Posterior cingulate gyrus (tissue), 11 donors: ENCODE results near the gene MARK4.

Experiments used
- DNase-seq, 10 donors: peaks; one replicate each; pipeline versions ENCODE4 v3.0.0 to v3.0.0-alpha.2; 2020 to 2021; ENCODE audit warnings: mixed read lengths in 3 of 10
- intact Hi-C: fragments of 100-400 bp; cut with DNase I; formaldehyde crosslinking; loops from one replicate; pipeline ENCODE4 v1.15.1; 2023

Gene MARK4

GRCh38 chr19:45351401-45351952, 100.4 kb downstream of the MARK4 start:
- no peak for DNase-seq
- intact Hi-C loops, result no loop called here

GRCh38 chr19:45352062-45352461, 101.0 kb downstream of the MARK4 start:
- DNase-seq, result no peak
- intact Hi-C loops, result no loop called here

GRCh38 chr19:45352471-45352870, 101.4 kb downstream of the MARK4 start:
- intact Hi-C loops, result no loop called here
- no peak for DNase-seq

- intact Hi-C loops, result no loop called here
- DNase-seq, result no peak
Observed at GRCh38 chr19:45352914-45353796, 102.1 kb downstream of the MARK4 start.

- DNase-seq, result no peak
- intact Hi-C loops, result no loop called here
Observed at GRCh38 chr19:45354241-45354842, 103.3 kb downstream of the MARK4 start.
